T-helper 2 cell (primary cell): ENCODE results near the gene MRPS35.

ENCODE experiments used
- DNase-seq, 5 experiments: peaks; one replicate each; pipeline versions ENCODE4 v3.0.0 to v3.0.0-alpha.2; 2012 to 2022
- total RNA-seq, 2 donors: gene quantifications; one replicate each; lab custom pipeline; 2026; lab: John Stamatoyannopoulos, UW

Gene MRPS35
- total RNA-seq = 17.5 to 35.6 reads per million in 2 donors

GRCh38 chr12:27710592-27711316, at the start of gene MRPS35:
Gene MRPS35 (plus strand): TSS chr12:27710832. CDS start chr12:27710844, 12 bp downstream.
- DNase-seq = peak; percentile 83 to 96 (median 87)

- DNase-seq = no peak
These were observed 44.9 kb upstream of the MRPS35 start for GRCh38 chr12:27665704-27666103.

- no peak for DNase-seq
These were observed 44.1 kb upstream of the MRPS35 start for GRCh38 chr12:27666510-27666909.

- peak in 1 of 5 experiments; percentile 66 for DNase-seq
These were observed 43.1 kb upstream of the MRPS35 start for GRCh38 chr12:27667540-27667939.

DNA sequence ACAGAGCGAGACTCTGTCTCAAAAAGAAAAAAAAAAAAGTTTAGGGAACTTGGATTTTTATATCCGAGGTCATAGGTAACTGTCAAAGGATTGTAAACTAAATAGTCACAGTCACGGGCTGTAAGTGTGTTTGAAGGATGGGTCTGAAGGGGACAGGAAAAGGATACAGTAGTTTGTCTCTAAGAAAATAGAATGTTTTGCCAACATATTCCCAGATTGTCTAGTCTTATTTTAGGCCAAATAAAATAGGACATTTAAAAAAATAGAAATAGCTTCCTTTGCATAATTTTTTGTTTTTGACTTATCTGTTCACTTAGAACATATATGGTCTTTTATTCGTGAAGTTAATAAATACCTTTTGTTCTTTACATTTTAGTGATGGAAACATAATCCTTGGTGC, 38.6 kb upstream of the MRPS35 start:
- no peak for DNase-seq

GRCh38 chr12:27672643-27673042, 38.0 kb upstream of the MRPS35 start:
- DNase-seq = no peak

DNA sequence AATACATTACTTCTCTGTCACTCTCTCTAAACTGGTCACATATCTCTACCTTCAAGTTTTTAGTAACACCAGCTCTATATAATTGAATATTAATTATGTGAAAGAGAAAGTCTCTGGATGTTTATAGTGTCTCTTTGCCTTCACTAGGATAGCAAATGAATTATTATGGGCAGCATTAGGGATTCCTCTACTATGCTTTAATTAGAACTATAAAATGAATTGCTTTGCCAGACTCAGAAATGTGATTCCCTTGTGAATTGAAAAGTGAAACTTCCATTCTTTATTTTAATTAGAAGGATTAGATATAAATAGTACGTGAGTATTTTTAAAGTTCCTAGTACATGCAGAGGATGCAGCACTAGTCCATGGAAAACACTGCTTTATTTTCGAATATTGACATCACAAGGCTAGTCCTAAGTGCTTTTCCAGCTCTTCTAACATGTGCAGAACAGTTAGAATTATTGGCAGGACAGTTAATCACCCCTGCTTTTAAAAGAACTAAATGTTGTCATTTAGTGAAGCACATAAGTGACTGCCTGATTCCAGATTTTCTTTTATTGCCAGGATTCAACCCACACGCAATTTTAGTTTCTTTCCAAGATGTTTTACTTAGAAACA, 37.4 kb upstream of the MRPS35 start:
- DNase-seq = no peak

GRCh38 chr12:27674989-27675388, 35.6 kb upstream of the MRPS35 start:
- peak in 1 of 5 experiments; percentile 16 for DNase-seq

DNA sequence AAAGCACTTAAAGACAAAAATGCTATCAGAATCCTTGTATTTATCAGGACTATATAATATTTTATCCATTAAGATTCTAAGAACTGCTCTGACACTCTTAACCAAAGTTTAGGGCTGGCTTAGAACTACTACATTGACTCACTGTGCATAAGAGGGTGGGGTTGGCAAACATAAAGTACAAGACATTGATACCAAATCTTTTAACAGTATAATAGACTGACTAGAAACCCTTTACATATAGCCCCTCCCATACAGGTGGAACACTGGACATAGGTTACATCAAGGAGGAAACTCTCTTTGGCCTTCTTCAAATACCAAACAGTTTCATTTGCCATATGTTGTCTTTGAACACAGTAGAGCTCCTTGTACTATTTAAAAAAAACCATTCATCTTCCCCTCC, 30.0 kb upstream of the MRPS35 start:
- DNase-seq = no peak

DNA sequence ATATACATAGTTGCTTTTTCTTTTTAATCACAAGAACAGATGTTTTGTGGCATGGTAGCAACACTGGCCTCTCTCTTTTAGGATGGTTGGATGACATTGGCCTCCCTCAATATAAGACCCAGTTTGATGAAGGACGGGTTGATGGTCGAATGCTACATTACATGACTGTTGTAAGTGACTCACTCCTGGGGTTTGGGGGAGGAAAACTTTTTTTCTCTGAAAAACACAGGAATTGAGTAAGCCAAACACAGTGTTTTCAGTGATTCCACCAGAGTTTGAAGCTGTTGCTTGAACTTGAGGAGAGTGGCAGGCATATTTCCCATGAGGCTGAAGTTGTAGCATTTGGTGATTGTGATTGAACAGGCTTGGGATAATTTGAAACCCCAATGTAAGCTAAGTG, 28.1 kb upstream of the MRPS35 start:
- DNase-seq = no peak

DNA sequence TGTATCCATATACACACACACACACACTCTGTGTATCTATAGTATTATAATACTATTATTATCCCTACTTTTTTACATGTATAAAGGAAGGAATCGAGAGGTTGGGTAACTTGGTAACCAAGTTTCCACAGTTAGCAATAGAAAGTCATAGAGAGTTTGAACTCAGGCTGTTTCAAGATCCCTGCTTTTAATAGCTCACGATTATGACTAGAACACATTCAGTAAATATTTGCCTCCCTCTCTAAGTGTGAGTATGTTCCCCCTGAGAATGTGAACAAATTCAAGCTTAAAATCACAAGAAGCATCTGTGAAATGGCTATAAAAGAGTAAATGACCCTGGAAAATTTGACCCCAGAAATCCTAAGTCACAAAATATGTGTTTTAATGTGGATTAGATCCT, 25.4 kb upstream of the MRPS35 start:
- no peak for DNase-seq

DNA sequence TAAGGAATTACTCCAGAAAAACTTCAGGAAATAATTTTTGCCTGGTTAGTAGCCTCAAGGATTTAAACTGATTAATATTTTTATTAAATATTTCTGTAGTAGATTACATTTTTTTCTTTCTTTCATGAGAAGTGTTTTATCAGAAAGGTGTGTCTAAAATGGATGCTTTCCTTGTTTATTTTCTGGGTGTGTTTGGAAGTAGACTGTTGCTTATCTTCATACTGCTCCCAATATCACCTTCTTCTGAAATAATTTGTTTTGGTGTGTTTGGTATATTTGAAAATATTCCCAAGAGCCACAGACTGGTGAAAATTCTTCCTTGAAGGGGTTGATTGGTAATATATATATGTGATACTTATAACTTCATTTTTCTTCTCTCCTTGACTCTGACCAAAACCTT, 24.5 kb upstream of the MRPS35 start:
- no peak for DNase-seq

- DNase-seq = no peak
These were observed 22.0 kb upstream of the MRPS35 start for GRCh38 chr12:27688671-27689070.

DNA sequence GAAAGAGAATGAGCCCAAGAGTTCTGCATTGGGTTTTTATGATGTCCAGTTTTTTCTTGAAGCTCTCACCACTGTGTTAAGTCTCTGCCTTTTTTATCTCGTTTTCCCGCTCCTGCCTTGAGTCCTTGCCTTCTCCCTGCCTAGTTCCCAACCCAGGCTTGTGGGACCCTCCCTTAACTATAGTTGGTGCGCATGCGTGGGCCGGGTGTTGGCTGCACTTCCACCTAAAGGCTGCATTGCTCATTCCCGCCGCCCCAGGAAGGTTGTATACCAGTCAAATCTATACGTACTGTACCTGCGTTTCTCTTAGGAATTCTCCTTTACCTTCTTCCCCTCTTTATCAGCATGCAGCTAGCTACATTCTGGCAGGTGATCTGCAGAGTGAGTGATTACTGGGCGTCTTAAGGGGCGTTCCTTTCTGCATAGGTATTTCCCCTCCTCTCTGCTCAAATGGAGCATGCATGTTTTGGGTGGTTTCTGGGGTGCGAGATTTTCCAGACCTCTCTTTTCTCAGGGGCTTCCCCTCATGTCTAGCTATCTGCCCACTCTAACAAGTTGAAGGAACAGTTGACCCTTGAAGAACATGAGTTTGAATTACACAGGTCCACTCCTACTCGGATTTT, 21.0 kb upstream of the MRPS35 start:
- DNase-seq = no peak

- DNase-seq = no peak
These were observed 17.2 kb upstream of the MRPS35 start for GRCh38 chr12:27693403-27693802.

DNA sequence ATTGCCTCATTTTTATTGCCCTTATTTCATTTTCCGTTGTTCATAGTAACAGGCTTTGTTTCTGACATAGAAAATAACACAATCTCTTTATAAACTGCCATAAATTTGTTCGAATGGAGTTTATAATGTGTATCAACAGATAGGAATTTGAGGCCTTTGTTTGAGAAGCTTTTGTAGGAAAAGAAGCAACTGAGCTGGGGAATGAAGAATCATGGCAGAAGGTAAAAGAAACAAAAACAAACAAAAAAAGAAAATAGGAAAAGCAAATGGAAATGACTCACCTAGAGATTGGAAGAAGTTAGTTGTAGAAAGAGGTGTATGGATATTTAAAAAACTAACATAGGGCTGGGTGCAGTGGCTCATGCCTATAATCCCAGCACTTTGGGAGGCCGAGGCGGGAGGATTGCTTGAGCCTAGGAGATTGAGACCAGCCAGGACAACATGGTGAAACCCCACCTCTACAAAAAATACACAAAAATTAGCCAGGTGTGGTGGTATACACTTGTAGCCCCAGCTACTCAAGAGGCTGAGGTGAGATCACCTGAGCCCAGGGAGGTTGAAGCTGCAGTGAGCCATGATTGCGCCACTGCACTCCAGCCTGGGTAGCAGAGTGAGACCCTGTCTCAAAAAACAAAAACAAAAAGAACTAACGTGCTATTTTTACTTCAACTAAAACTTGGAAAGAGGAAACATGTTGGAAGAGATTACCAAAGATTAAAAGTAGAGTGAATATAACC, 14.9 kb upstream of the MRPS35 start:
- DNase-seq = no peak

DNA sequence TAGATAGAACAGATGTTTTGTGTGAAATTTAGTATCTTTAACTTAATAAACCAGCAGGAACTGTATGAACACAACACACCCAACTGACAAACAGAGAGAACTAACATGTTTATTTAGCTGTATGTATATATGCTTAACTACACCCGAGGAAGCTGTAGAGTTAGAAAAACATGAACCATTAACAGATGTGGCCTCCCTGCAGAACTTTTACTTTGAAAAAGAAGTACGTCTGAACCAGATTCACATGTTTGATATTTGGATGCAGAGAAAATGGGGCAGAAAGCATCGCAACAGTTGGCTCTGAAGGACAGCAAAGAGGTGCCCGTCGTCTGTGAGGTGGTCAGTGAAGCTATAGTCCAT, 14.4 kb upstream of the MRPS35 start, which contains the start of gene REP15:
Gene REP15, plus strand, starts transcription at position 155 of the 360 bp plus-strand sequence. Its CDS starts 116 bp downstream, at position 271.
- DNase-seq = no peak

DNA sequence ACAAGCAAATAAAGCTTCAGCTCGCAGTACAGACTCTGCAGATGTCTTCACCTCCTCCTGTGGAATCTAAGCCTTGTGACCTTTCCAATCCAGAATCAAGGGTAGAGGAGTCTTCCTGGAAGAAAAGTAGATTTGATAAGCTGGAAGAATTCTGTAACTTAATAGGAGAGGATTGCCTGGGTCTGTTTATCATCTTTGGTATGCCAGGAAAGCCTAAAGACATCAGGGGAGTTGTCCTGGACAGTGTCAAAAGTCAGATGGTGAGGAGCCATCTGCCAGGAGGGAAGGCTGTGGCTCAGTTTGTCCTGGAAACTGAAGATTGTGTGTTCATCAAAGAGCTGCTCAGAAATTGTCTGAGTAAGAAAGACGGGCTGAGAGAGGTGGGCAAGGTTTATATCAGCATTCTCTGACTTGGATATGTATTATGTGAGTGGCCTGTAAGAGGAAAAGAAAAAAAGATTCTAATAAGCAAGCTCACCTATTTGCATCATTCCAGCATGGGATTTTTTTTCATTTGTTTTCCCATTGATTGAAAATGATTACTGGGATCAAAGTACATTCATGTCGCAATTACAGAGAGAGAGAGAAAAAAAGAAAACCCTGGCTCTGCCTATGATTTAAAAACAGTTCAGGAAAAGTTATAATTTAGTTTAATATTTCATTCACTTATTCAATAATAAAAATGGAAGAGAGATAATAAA, 13.6 kb upstream of the MRPS35 start:
- DNase-seq = no peak

GRCh38 chr12:27703720-27704452, 6.7 kb upstream of the MRPS35 start:
- DNase-seq = peak in 4 of 5 experiments; percentile 15 to 80 (median 40)

DNA sequence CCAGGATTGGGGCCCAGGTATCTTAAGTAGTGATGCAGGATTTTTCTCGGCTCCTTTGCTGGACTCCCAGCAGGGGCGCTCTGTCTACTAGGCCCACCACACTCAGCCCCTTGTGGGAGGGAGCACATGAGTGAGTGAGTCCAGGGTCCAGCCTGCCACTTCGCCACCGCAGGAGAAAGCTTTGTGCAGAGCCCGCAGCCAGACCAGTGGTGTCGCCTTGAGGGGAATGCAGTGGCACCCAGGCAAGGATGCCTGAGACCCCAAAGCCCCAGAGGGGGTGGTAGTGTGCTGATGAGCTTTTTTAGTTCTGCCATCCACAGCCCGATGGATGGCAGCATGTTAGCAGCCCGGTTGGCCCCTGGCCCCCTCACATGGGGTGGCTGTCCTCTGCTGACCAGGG, 5.4 kb upstream of the MRPS35 start:
- no peak for DNase-seq

GRCh38 chr12:27707216-27707615, 3.4 kb upstream of the MRPS35 start:
- DNase-seq = no peak
